ENCODE results near the gene EIF2A.
A peak's percentile ranks its signal among the peaks of the same experiment; 100 is the strongest.

The EIF2A gene

DNA sequence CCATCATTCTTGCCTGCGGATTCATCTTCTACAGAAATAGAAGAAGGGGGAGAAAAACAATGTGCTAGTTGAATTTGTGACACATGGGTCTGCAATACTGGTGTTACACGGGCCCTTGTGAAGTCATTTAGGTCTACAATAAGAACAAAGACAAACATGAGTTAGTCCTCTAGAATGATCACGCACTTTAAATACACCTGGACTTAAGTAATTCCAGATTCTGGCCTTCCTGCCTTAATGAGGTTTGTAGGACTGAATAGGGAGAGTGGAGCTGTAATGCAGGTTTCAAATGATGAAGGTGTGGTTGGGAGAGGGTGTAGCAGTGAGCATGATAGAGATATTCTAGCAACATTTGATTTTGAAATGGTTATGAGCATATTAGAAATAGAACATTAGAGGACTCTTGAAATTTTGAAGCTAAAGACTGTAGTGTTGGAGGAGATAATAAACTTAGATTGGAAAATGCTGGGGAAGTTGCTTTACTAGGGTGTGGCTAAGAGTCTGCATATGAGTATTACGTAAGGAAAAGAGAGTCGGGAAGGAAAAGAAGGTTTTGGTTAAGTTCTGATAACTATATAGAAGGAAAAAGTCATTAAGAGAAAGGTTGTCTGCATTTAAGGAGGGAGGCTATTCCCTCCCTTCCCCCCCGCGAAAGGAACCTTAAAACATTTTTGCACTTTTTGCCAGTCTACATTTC lies 606 bp downstream of the EIF2A start:
- TF ChIP-seq, protein P1, sequence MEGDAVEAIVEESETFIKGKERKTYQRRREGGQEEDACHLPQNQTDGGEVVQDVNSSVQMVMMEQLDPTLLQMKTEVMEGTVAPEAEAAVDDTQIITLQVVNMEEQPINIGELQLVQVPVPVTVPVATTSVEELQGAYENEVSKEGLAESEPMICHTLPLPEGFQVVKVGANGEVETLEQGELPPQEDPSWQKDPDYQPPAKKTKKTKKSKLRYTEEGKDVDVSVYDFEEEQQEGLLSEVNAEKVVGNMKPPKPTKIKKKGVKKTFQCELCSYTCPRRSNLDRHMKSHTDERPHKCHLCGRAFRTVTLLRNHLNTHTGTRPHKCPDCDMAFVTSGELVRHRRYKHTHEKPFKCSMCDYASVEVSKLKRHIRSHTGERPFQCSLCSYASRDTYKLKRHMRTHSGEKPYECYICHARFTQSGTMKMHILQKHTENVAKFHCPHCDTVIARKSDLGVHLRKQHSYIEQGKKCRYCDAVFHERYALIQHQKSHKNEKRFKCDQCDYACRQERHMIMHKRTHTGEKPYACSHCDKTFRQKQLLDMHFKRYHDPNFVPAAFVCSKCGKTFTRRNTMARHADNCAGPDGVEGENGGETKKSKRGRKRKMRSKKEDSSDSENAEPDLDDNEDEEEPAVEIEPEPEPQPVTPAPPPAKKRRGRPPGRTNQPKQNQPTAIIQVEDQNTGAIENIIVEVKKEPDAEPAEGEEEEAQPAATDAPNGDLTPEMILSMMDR (conservative IDR thresholded peaks at IDR 0.05; ENCODE audit: control insufficient read depth, insufficient read depth, low read depth, low read length): no peak
- peak; percentile 25 for DNase-seq (ENCODE audit: low read depth)
- peak overlapping the region; percentile 97 for H3K4me3 ChIP-seq (ENCODE audit: control insufficient read depth, low read depth, low read length)

DNA sequence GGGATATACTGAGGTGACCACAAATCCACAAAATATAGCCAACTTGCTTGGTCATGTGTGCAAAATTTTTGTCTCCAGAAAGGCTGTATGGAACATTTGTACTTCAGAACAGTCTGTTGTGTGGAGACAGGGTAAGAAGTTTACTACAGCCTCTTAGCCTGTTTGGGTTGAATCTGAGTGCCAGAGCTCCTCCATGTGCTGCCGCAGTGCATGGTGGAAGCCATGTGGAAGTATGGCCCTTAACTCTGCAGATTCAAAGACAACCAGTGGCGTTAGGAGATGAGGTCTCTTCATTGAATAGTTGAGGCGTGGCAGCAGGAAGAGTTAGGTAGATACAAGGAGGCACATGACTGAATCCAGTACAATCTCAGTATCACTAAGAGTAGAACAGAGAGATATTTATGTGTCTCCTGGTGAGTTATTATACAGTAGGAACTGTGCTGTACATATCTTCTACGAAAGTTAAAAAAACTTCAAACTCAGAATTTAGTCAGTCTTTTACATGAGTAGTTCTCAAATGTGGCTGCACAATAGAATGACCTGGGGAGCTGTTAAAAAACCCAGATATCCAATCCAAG lies 9.4 kb downstream of the EIF2A start:
- TF ChIP-seq, protein P1 (conservative IDR thresholded peaks at IDR 0.05; ENCODE audit: control insufficient read depth, insufficient read depth, low read depth, low read length): no peak
- no peak overlapping the region for H3K4me3 ChIP-seq (ENCODE audit: control insufficient read depth, low read depth, low read length)
- no peak for DNase-seq (ENCODE audit: low read depth)

DNA sequence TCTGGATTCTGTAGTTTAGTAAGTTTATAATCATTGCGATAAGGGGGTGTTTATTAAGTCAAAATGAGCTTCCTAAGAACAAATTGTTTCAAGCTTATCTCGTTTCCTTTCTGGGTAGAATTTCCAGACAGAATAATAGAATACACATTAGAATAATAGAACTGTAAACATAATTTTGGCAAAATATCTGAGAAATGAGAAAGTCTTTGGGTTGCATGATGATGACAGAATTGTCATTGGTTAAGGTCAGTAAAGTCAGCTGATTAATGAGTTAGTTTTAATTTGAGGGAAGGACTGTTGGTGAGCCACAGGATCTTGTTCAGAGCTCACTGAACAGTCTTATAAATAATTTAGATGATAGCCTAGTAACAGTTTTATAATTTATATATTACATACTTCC lies 10.2 kb downstream of the EIF2A start:
- DNase-seq (ENCODE audit: low read depth): no peak
- no peak overlapping the region for H3K4me3 ChIP-seq (ENCODE audit: control insufficient read depth, low read depth, low read length)
- TF ChIP-seq, protein P1 (conservative IDR thresholded peaks at IDR 0.05; ENCODE audit: control insufficient read depth, insufficient read depth, low read depth, low read length): no peak

DNA sequence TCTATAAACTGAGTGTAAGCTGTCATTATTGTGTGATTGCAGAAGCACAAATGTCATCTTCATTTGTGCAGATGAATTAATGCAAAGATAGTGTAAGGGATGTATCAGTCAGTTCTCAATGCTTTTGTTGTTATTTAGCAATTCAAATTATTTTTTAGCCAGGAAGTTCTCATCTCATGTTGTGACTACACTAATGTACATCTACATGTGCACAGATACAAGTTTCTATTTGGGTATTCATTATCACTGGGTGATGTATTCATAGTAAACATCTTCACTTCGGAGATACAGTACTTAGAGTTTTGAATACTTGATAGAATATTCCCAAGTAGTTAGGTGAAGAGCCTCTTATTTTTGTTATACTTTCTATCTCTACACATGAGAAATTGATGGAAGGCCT lies 11.1 kb downstream of the EIF2A start:
- TF ChIP-seq, protein P1 (conservative IDR thresholded peaks at IDR 0.05; ENCODE audit: control insufficient read depth, insufficient read depth, low read depth, low read length): no peak
- DNase-seq (ENCODE audit: low read depth): no peak
- no peak overlapping the region for H3K4me3 ChIP-seq (ENCODE audit: control insufficient read depth, low read depth, low read length)

DNA sequence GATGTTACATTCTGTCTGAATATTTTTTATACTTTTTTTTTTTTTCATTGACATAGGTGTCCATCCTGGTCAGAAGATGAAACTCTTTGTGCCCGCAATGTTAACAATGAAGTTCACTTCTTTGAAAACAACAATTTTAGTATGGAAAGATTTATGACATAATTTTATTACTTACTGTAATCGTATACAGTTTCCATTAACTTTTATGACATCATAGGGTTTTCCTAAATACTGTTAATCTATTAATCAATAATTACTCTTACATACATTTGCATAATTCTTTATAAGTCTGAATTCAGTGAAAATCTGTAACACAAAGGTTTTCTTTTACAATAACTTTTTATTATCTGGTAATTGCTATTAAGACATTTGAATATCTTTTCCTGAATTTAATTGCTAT lies 17.7 kb downstream of the EIF2A start:
- H3K4me3 ChIP-seq (ENCODE audit: control insufficient read depth, low read depth, low read length): no peak overlapping the region
- TF ChIP-seq, protein P1 (conservative IDR thresholded peaks at IDR 0.05; ENCODE audit: control insufficient read depth, insufficient read depth, low read depth, low read length): no peak
- no peak for DNase-seq (ENCODE audit: low read depth)

DNA sequence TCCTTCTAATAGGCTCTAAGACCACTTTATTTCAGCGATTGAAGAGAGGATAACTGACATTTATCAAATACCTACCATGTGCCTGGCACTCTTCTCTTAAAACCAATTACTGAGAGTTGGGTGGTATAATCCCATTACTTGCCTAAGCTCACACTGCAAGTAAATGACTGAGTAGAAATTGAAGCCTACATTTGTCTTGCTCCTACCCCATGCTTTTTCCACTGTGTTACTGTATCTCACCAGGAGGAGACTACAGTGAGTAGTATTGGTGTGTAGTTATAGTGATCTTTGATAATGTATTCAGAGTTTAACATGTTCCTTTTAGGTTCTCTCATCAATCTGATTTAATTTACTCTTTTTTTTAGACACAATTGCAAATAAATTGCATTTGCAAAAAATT lies 20.7 kb downstream of the EIF2A start:
- TF ChIP-seq, protein P1 (conservative IDR thresholded peaks at IDR 0.05; ENCODE audit: control insufficient read depth, insufficient read depth, low read depth, low read length): no peak
- no peak overlapping the region for H3K4me3 ChIP-seq (ENCODE audit: control insufficient read depth, low read depth, low read length)
- no peak for DNase-seq (ENCODE audit: low read depth)
